Nephron (organoid): ENCODE measurements around the gene HS6ST3.

Experiments
- H3K27ac Mint-ChIP-seq, 3 experiments: 2 replicates each; pipeline ENCODE4 v1.8.0; 2020; ENCODE audit warnings: mixed read lengths in 3 of 3, mild to moderate bottlenecking in 2 of 3, moderate library complexity in 1 of 3
- H3K27me3 Mint-ChIP-seq: 2 replicates; pipeline ENCODE4 v1.8.0; 2021; ENCODE audit warnings: low read depth, mild to moderate bottlenecking, moderate library complexity, mixed read lengths
- H3K36me3 Mint-ChIP-seq: 2 replicates; pipeline ENCODE4 v1.8.0; 2020; ENCODE audit warnings: low read depth, mixed read lengths
- H3K4me1 Mint-ChIP-seq: 2 replicates; pipeline ENCODE4 v1.8.0; 2020; ENCODE audit warnings: mixed read lengths
- H3K4me3 Mint-ChIP-seq, 3 experiments: 2 replicates each; pipeline ENCODE4 v1.8.0; 2020; ENCODE audit warnings: mild to moderate bottlenecking in 3 of 3, mixed read lengths in 3 of 3, moderate library complexity in 2 of 3
- H3K9me3 Mint-ChIP-seq: 2 replicates; pipeline ENCODE4 v1.8.0; 2020; ENCODE audit warnings: mixed read lengths
- CTCF ChIP-seq, 3 experiments: fragments of 200-600 bp; sonication (generic); IDR thresholded peaks; one replicate each; pipeline ENCODE4 v1.5.0; 2021; ENCODE audit warnings: antibody characterized with exemption in 3 of 3; ENCODE audit not compliant: unreplicated experiment in 3 of 3

Gene HS6ST3

GRCh38 chr13:96730676-96731075 is 640.8 kb downstream of the HS6ST3 start:
- peaks cover 3% of the 10 kb centered on the region for H3K36me3 Mint-ChIP-seq
- peaks cover 18% of the 10 kb centered on the region for H3K9me3 Mint-ChIP-seq
- H3K27me3 Mint-ChIP-seq = no peaks in the 10 kb centered on the region
- H3K4me1 Mint-ChIP-seq = no peaks in the 10 kb centered on the region
- no peak overlapping the region for H3K4me3 Mint-ChIP-seq
- TF ChIP-seq CTCF (IDR thresholded peaks at IDR 0.05; ENCODE audit: unreplicated experiment in 3 of 3) = no peak
- no peak overlapping the region for H3K27ac Mint-ChIP-seq

- TF ChIP-seq CTCF (IDR thresholded peaks at IDR 0.05; ENCODE audit: unreplicated experiment in 3 of 3) = no peak
- no peaks in the 10 kb centered on the region for H3K36me3 Mint-ChIP-seq
- H3K9me3 Mint-ChIP-seq = peaks cover 9% of the 10 kb centered on the region
- no peak overlapping the region for H3K4me3 Mint-ChIP-seq
- H3K4me1 Mint-ChIP-seq = no peaks in the 10 kb centered on the region
- H3K27ac Mint-ChIP-seq = no peak overlapping the region
- no peaks in the 10 kb centered on the region for H3K27me3 Mint-ChIP-seq
Measured at GRCh38 chr13:96734499-96734898, 644.6 kb downstream of the HS6ST3 start.

- H3K4me3 Mint-ChIP-seq = no peak overlapping the region
- H3K9me3 Mint-ChIP-seq = no peaks in the 10 kb centered on the region
- H3K4me1 Mint-ChIP-seq = no peaks in the 10 kb centered on the region
- no peaks in the 10 kb centered on the region for H3K36me3 Mint-ChIP-seq
- H3K27ac Mint-ChIP-seq = no peak overlapping the region
- no peak for TF ChIP-seq CTCF (IDR thresholded peaks at IDR 0.05; ENCODE audit: unreplicated experiment in 3 of 3)
- no peaks in the 10 kb centered on the region for H3K27me3 Mint-ChIP-seq
Measured at GRCh38 chr13:96741779-96742178, 651.9 kb downstream of the HS6ST3 start.

- Mint-ChIP-seq H3K4me1 (no peaks in the 10 kb centered on the region), H3K4me3 (no peak overlapping the region)
Measured at GRCh38 chr13:96743296-96744089, 653.6 kb downstream of the HS6ST3 start.

GRCh38 chr13:96744367-96745331 is 654.7 kb downstream of the HS6ST3 start:
- no peak for TF ChIP-seq CTCF (IDR thresholded peaks at IDR 0.05; ENCODE audit: unreplicated experiment in 3 of 3)
- Mint-ChIP-seq H3K4me3 (no peak overlapping the region), H3K4me1 (no peaks in the 10 kb centered on the region), H3K9me3 (no peaks in the 10 kb centered on the region), H3K27me3 (no peaks in the 10 kb centered on the region), H3K27ac (no peak overlapping the region), H3K36me3 (no peaks in the 10 kb centered on the region)

More at GRCh38 chr13:96743296-96744089, 653.6 kb downstream of the HS6ST3 start:
- Mint-ChIP-seq H3K9me3 (no peaks in the 10 kb centered on the region), H3K36me3 (no peaks in the 10 kb centered on the region), H3K27ac (no peak overlapping the region), H3K27me3 (no peaks in the 10 kb centered on the region)
- TF ChIP-seq CTCF (IDR thresholded peaks at IDR 0.05; ENCODE audit: unreplicated experiment in 3 of 3) = no peak
